ENCODE measurements around the gene TNFAIP8L3. TPM values are rescaled to one million over a fixed set of nuclear protein-coding genes. Genes with fewer than 3 reads are reported as not detected.

The TNFAIP8L3 gene
- total and polyA plus RNA-seq, 2 of the 4 experiments (the other 2 are of a cell fraction), result 0.29 to 0.90 TPM

DNA sequence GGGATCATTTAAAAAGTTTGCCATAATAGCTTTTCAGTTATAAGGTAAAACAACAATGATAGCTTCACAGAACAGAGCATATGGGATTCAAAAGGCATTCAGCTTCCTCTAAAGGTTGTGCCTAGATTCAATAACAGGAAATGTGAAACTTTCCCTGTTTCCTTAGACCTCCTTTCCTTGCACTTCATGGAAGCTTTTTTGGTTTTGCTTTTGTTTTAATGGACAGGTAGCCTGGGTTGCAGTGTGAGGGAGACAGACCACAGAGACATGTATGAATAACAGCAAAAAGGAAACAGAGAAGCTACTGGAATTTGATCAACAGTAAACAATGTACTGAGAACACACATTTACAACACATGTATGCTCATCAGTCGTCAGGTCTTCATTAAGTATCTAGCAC, 2.3 kb upstream of the TNFAIP8L3 start:
- Histone ChIP-seq H3K36me3 (ENCODE audit: control insufficient read depth, insufficient read depth, low read length) (no peaks in the 10 kb centered on the region), H3K4ac (ENCODE audit: low read depth, low read length) (no peak overlapping the region), H2AK9ac (replicated peaks; ENCODE audit: low read depth, low read length, poor library complexity) (no peak overlapping the region), H2BK20ac (ENCODE audit: low read depth, low read length) (no peak overlapping the region), H3K4me2 (ENCODE audit: low read depth, low read length) (no peak overlapping the region), H2BK120ac (ENCODE audit: low read depth, low read length) (no peak overlapping the region), H3K27ac (ENCODE audit: insufficient read depth, low read length) (no peak overlapping the region), H2BK5ac (ENCODE audit: low read depth, low read length, poor library complexity, severe bottlenecking) (no peak overlapping the region), H3K4me1 (ENCODE audit: control insufficient read depth, insufficient read depth, low read length) (peaks cover 2% of the 10 kb centered on the region), H4K91ac (ENCODE audit: insufficient read depth, low read depth, low read length) (no peak overlapping the region), H3K9ac (ENCODE audit: low read depth, low read length) (no peak overlapping the region), H3K18ac (ENCODE audit: low read depth, low read length) (no peak overlapping the region), H2AK5ac (ENCODE audit: low read depth, low read length) (no peak overlapping the region), H4K5ac (ENCODE audit: low read depth, low read length) (no peak overlapping the region), H4K8ac (ENCODE audit: low read depth in 2 of 2, low read length in 2 of 2) (no peak overlapping the region), H3K27me3 (ENCODE audit: control insufficient read depth, insufficient read depth, low read length) (peaks cover 61% of the 10 kb centered on the region), H3K79me1 (ENCODE audit: low read depth in 1 of 2, low read length in 2 of 2) (no peaks in the 10 kb centered on the region), H3K9me3 (ENCODE audit: control insufficient read depth, insufficient read depth, low read length) (no peaks in the 10 kb centered on the region), H3K56ac (ENCODE audit: extremely low read depth, insufficient read depth, low read length) (no peak overlapping the region), H2BK15ac (ENCODE audit: low read depth, low read length) (no peak overlapping the region), H3K23ac (ENCODE audit: low read depth, low read length) (no peak overlapping the region), H3K14ac (replicated peaks; ENCODE audit: low read depth, low read length) (no peak overlapping the region), H3K9me1 (ENCODE audit: insufficient read depth, low read length) (no peaks in the 10 kb centered on the region; the same call in 1 of the 2 replicates), H4K20me1 (ENCODE audit: insufficient read depth, low read length) (no peaks in the 10 kb centered on the region), H3K4me3 (ENCODE audit: insufficient read depth, low read depth, low read length) (no peak overlapping the region), H2AFZ (replicated peaks; ENCODE audit: low read length, poor library complexity) (no peak overlapping the region)
- ChIA-PET CTCF (interaction anchor here (0.6 to 1.8 kb wide), 2 partner anchors 30 to 472 kb away, joined by 3 to 8 read pairs; no protein-coding TSS in a partner anchor), POLR2A (ENCODE audit: unreplicated experiment) (interaction anchor here (0.6 kb wide), 1 partner anchor 662 kb away, joined by 4 read pairs; no protein-coding TSS in a partner anchor)
- no TSS peak for BruUV-seq (replicated peaks)
- intact Hi-C loops (cut with micrococcal nuclease) (no loop called here), dilution Hi-C loops (cut with HindIII; ENCODE audit: low sequenced_read_pairs, unreplicated experiment) (no loop called here), in situ Hi-C loops (cut with MboI; ENCODE audit: low sequenced_read_pairs) (no loop called here)
- DNase-seq (no peak), ATAC-seq (ENCODE audit: low read depth) (no peak)
- no peak for TF ChIP-seq USF2 (IDR thresholded peaks at IDR 0.05; ENCODE audit: low read depth, low read length)
- no peak for TF ChIP-seq CTCF (conservative IDR thresholded peaks at IDR 0.05; ENCODE audit: low read depth, low read length)
- TF ChIP-seq NFE2L2 (IDR thresholded peaks at IDR 0.05; ENCODE audit: low read depth, low read length), result no peak
- no peak for TF ChIP-seq BHLHE40 (IDR thresholded peaks at IDR 0.05; ENCODE audit: low read depth, low read length)
- TF ChIP-seq, protein P1, sequence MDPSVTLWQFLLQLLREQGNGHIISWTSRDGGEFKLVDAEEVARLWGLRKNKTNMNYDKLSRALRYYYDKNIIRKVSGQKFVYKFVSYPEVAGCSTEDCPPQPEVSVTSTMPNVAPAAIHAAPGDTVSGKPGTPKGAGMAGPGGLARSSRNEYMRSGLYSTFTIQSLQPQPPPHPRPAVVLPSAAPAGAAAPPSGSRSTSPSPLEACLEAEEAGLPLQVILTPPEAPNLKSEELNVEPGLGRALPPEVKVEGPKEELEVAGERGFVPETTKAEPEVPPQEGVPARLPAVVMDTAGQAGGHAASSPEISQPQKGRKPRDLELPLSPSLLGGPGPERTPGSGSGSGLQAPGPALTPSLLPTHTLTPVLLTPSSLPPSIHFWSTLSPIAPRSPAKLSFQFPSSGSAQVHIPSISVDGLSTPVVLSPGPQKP (IDR thresholded peaks at IDR 0.05; ENCODE audit: borderline replicate concordance, low read depth, low read length), result no peak
- WGBS, 2 experiments (ENCODE audit: extremely low coverage in 2 of 2, insufficient read length in 1 of 2), result no CpG with 5 or more reads among the region's 1 CpG
